NOMO-1 treated with dmso at 0.1 percent for 144 hours (cell line): ENCODE measurements around the gene HSF4.

Experiments
- DNase-seq: peaks from one replicate; lab custom pipeline; 2025; ENCODE audit not compliant: unreplicated experiment; lab: John Stamatoyannopoulos, UW

Gene HSF4

DNA sequence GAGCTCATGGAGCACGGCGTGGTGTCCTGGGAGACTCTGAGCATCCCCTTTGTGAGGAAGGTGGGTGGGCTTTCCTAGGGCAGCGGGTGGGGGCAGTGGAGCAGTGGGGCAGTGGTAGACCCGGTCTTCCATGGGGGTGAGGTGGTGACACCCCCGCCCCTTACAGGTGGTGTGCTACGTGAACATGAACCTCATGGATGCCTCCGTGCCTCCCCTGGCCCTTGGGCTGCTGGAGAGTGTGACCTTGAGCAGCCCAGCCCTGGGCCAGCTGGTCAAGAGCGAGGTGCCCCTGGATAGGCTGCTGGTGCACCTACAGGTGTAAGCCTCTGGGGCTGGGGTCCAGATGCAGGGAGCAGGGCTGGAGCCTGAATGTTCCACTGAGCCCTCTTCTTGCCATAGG, 35.9 kb downstream of the HSF4 start:
- DNase-seq, result no peak

GRCh38 chr16:67201411-67202345, 37.1 kb downstream of the HSF4 start:
- no peak for DNase-seq

DNA sequence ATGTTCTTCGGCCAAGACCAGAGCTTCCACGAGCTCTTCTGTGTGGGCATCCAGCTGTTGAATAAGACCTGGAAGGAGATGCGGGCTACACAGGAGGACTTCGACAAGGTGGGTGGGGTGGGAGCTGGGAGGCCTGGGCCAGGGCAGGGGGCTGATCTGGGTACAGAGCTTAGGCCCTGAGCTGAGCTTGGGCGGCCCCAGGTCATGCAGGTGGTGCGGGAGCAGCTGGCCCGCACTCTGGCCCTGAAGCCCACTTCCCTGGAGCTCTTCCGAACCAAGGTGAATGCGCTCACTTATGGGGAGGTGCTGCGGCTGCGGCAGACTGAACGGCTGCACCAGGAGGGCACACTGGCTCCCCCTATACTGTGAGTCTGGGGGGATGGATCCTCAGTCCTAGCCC, 37.9 kb downstream of the HSF4 start:
- no peak for DNase-seq

DNA sequence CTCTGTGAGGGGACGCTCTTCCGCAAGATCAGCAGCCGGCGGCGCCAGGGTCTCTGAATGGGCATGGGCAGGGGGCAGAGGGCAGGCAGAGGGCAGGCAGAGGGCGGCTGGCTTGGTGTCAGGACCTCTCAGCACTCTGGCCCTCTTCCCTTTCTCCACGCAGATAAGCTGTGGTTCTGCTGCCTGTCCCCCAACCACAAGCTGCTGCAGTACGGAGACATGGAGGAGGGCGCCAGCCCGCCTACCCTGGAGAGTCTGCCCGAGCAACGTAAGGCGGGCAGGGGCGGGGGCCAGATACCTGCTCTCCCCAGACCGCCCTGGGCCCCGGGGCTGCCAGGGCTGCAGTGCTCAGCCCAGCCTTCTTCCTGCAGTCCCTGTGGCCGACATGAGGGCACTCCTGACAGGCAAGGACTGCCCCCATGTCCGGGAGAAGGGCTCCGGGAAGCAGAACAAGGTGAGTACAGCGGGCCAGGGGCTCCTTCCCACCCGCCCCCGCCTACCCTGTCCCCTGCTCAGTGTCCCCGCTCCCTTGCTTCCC, 38.5 kb downstream of the HSF4 start:
- DNase-seq, result no peak

DNA sequence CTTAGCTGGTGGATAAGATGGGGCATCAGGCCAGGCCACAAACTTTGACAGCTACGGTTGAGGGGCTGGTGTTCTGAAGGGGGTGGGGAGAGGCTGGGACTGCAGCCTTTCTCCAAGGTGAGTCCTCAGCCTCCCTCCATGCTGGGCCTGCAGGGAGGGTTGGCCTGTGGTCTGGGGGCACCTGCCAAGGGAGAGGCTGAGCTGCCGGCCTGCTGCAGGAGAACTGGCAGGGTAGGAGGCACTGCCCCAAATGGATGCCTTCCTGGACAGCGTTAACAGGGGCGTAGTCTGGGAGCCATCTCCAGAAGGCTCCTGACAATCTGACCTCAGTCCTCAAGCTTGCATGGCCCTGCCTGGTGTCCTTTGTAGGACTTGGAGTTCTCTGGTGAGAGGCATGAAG, 39.5 kb downstream of the HSF4 start:
- DNase-seq, result no peak

GRCh38 chr16:67206129-67206837, 41.7 kb downstream of the HSF4 start:
- DNase-seq, result no peak

GRCh38 chr16:67206838-67207248, 42.3 kb downstream of the HSF4 start:
- no peak for DNase-seq

GRCh38 chr16:67207249-67208091, 42.9 kb downstream of the HSF4 start:
- DNase-seq, result no peak

DNA sequence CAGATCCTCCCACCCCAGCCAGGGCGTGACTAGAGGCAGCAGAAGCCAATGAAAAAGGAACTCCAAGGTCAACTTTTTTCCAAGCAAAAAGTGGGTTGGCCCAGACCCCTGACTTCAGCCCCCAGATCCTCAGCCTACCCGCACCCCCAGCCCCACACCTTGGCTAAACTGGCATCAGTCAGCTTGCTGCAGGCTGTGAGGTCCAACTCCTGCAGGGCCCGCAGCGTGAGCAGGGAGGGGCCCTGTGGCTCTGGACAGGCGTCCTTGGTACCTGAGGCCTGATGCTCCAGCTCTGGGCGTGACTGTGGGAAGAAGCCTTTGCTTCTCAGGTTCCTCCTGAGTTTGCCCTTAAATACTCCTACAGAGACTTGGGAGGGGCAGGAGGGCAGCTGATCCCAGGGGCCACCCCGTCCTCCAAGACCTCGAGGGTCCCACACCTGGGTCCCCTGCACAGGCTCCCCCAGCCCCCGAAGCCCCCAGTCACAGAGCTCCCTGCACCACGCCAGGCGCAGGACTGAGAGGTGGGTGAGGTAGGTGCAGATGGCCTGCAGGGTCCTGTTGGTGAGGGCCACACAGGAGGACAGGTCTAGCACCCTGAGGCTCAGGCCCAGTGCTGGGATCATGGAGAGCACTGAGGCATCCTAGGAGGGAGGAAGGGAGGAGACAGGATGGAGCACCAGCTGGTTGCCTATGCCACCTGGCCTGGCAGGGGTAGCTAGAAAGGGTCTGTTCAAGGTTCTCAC, 43.8 kb downstream of the HSF4 start:
- DNase-seq, result no peak

DNA sequence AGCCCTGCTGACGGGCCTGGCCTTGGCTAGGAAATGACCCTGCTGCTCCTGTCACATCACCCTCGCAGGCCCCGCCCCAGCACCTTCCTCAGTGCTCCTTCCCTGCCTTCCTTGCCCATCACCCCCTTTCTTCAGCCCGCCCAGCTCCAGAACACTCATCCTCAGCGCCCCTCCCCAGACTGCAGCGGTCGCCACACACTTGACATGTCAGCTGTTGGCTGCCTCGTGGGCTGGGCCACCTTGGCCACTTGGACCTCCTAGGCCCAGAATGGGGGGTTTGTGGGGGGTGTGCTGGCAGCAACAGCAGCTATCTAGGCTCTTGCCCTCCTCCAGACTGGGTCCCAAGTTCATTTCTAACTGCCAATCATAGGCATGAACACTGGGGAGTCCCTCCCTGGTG, 45.0 kb downstream of the HSF4 start:
- DNase-seq, result no peak

- no peak for DNase-seq
Measured at GRCh38 chr16:67210069-67210937, 45.8 kb downstream of the HSF4 start.

DNA sequence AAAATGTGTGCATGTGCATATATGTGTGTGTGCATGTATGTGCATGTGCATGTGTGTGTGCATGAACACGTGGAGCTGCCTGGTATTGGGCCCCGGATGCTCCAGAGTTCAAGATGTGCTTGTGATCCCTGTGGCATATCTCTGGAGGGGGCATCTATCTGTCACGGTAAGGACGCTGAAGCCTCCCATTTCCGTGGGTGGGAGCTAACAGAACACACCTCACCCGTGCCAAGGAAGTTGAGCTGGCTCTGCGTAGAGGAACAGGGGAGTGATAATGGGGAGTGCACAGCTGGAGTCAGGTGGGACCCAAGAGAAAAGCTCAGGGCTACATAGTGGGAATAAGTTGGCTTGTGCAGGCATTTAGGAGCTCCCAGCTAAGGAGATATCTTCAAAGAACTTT, 47.1 kb downstream of the HSF4 start:
- no peak for DNase-seq

DNA sequence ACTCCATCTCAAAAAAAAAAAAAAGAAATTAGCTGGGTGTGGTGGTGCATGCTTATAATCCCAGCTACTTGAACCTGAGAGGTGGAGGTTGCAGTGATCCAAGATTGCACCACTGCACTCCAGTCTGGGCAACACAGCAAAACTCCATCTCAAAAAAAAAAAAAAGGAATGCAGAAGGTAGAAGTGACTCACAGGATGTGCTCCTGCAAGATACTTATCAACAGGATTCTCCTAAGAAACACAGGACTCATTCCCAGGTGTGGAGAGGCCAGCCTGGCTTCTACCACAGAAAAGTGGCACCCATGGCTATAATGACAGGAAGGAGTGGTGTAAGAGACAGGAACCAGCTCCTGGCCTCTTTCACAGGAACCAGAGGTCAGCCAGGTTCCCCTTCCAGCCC, 48.2 kb downstream of the HSF4 start:
- DNase-seq, result no peak

- DNase-seq, result no peak
Measured at GRCh38 chr16:67213197-67214019, 48.9 kb downstream of the HSF4 start.

DNA sequence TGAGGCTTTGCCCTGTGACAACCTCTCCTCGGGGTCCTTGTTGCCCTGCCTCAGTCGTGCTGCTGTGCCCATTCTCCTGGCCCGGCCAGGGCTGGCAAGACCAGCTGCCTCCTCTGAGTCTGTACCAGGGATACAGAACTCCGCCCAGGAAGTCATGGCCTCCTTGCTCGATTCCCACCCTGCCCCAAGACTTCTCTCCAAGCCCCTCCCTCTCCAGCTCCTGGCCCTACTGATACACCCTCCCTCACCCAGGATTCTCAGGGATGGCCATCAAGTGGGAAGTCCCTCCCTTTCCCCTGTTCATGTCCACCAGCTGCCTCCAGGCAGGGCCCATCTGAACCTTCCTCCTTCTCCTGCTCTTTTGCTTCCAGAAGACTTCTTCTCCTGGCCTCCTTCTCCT, 51.2 kb downstream of the HSF4 start:
- DNase-seq, result no peak

DNA sequence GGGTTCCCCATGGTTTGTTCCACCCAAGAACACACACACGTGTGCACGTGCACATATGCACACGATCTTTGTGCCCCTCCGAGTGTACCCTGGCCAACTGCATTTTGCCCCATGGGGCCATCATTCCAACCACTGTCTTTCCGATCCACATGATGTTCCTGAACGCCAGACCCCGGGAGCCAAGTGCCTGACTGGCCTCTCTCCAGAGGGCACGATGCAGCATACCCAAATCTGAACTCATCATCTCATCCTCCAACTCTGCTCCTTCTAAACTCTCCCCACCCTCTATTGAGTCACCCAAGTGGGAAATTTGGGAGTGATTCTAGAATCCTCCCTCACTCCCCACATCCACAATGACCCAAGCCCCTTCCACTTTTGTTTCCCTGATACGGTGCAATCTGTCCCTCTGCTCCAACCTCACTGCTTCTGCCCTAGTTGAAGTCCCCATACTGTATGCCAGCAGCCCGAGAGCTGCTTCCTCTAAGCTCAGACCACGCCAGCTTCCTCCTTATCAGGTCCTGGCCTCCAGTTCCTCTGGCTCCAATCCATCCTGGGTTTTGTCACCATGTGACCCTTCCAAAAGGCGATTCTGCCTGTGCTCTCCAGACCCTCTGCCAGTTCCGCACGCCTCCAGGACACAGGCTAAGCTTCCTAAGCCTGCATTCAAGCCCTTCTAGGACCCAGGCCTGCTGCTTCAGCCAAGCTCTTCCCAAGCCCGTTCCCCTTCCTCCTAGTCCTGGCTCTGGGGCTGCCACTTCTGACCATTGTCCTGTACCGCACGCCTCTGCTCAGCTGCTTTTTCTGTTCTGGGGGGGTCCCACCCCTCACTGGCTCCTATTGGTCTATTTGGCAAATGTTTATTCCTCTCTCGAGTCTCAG, 52.3 kb downstream of the HSF4 start:
- DNase-seq, result no peak
